Measurements from ENCODE around the gene RCL1. TPM values are rescaled to one million over a fixed set of nuclear protein-coding genes. Genes with fewer than 3 reads are reported as not detected.
A peak's percentile ranks its signal among the peaks of the same experiment; 100 is the strongest.

Gene RCL1
- total RNA-seq, 1 donor from 2014 or later: 28.3 TPM

DNA sequence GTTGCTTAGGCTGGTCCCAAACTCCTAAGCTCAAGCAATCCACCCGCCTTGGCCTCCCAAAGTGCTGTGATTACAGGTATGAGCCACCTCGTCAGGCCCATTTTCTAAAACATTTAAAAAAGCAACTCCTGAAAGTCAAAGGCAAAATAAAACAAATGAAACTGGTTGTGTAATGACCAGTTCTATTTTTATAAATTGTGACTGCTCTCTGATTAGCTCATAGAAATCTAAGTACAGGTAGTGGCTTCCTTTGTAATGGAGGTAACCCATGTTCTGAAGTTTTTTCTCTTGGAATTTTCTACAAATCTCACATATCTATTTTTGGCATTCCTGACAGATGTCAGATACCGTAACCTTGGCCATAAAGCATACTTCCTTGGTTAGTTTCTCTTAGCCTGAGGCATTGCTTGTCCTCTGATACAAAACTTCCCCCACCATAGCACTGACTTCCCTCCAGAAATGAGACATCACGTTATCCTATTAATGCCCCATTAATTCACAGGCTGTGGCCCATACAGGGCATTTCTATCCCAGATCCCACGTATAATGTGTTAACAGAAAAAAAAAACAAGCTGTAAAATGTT, 37.6 kb upstream of the RCL1 start:
- intact Hi-C loops (cut with DNase I): loop anchor here (5.0 kb wide), 1 partner anchor 682 kb away; the partner anchor contains the start of gene PLGRKT
- Histone ChIP-seq H3K27ac (no peak overlapping the region), H3K9me3 (no peaks in the 10 kb centered on the region), H3K36me3 (no peaks in the 10 kb centered on the region), H3K4me3 (no peak overlapping the region), H3K27me3 (no peaks in the 10 kb centered on the region), H3K4me1 (no peaks in the 10 kb centered on the region)
- TF ChIP-seq, protein P1, sequence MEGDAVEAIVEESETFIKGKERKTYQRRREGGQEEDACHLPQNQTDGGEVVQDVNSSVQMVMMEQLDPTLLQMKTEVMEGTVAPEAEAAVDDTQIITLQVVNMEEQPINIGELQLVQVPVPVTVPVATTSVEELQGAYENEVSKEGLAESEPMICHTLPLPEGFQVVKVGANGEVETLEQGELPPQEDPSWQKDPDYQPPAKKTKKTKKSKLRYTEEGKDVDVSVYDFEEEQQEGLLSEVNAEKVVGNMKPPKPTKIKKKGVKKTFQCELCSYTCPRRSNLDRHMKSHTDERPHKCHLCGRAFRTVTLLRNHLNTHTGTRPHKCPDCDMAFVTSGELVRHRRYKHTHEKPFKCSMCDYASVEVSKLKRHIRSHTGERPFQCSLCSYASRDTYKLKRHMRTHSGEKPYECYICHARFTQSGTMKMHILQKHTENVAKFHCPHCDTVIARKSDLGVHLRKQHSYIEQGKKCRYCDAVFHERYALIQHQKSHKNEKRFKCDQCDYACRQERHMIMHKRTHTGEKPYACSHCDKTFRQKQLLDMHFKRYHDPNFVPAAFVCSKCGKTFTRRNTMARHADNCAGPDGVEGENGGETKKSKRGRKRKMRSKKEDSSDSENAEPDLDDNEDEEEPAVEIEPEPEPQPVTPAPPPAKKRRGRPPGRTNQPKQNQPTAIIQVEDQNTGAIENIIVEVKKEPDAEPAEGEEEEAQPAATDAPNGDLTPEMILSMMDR (IDR thresholded peaks at IDR 0.05): no peak
- no peak for DNase-seq (ENCODE audit: low spot score in 2 of 2)

DNA sequence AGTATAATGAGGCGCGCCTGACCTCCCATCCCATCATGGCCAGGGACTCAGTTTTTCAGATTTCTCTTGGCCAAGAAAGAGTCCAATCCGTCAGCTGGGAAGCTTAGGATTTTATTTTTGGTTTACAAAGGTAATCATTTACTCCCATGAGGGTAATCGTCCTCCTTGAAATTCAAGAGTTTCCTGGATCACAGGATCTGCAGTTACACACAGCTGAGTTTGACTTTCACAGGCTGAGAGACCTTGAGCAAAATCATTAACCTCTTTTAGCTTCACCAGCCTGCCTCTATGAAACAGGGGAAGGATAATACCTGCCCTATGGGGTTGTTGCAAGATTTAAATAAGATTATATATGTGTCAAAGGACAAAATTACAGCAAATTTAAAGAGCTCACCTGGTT, 36.3 kb upstream of the RCL1 start:
- no peak for DNase-seq (ENCODE audit: low spot score in 2 of 2)
- H3K27me3 ChIP-seq: no peaks in the 10 kb centered on the region
- intact Hi-C loops (cut with DNase I): loop anchor here (5.0 kb wide), 1 partner anchor 681 kb away; the partner anchor contains the start of gene PLGRKT
- TF ChIP-seq, protein P1 (IDR thresholded peaks at IDR 0.05): no peak
- H3K4me3 ChIP-seq: no peak overlapping the region
- H3K36me3 ChIP-seq: no peaks in the 10 kb centered on the region
- H3K9me3 ChIP-seq: no peaks in the 10 kb centered on the region
- no peaks in the 10 kb centered on the region for H3K4me1 ChIP-seq
- no peak overlapping the region for H3K27ac ChIP-seq

DNA sequence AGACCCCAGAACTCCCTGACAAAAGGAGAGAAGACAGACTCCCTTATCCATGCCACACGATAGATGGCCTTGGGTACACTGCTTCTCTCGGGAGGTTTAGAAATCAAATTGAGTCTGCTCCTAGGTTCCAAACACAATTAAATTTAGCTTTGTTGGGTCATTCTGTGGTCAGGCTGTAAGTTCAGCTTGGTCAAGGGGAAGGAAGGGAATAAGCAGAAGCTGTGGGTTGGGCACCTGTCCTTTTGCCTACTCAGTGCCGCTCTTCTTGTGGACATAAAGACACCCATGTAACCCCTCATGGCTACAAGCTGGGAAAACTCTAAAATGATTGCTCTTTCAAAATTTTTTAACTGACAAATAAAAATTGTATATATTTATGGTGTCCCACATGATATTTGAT, 32.6 kb upstream of the RCL1 start:
- Histone ChIP-seq H3K27ac (no peak overlapping the region), H3K4me3 (no peak overlapping the region), H3K36me3 (no peaks in the 10 kb centered on the region), H3K4me1 (peaks cover 0 to 2% of the 10 kb centered on the region in 2 donors), H3K9me3 (no peaks in the 10 kb centered on the region), H3K27me3 (no peaks in the 10 kb centered on the region)
- intact Hi-C loops (cut with DNase I): loop anchor here (10.0 kb wide), 2 partner anchors 305 to 505 kb away; no protein-coding TSS in a partner anchor
- DNase-seq (ENCODE audit: low spot score in 2 of 2): no peak
- TF ChIP-seq, protein P1 (IDR thresholded peaks at IDR 0.05): no peak

DNA sequence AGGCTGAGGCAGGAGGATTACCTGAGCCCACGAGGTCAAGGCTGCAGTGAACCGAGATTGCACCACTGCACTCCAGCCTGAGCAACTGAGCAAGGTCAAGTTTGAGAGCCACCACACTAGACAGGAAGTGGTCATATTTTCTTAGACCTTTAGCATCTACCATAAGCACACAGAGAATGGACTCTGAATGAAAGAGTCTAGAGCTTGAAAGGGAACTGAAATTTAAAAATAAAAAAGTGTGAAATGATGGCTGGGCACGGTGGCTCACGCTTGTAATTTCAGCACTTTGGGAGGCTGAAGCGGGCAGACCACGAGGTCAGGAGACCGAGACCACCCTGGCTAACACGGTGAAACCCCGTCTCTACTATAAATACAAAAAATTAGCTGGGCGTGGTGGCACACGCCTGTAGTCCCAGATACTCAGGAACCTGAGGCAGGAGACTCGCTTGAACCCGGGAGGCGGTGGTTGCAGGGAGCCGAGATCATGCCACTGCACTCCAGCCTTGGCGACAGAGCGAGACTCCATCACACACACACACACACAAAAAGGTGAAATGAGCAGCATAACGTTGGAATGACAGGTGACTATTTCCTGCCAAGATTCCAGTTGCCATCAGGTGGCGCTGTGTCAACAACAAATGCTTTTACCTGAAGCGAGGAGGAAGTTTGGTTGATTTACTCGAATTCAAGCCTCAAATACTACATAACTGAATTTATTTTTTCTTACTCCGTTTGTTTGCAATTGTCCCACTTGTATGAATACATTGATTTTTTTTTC, 30.4 kb upstream of the RCL1 start:
- H3K4me3 ChIP-seq: peak overlapping the region; percentile 37 to 38
- H3K36me3 ChIP-seq: no peaks in the 10 kb centered on the region
- H3K4me1 ChIP-seq: peaks cover 0 to 2% of the 10 kb centered on the region in 2 donors
- no peaks in the 10 kb centered on the region for H3K9me3 ChIP-seq
- intact Hi-C loops (cut with DNase I): loop anchor here (2.0 to 10.0 kb wide), 3 partner anchors 31 to 503 kb away; partner anchors contain the start of gene RCL1
- H3K27ac ChIP-seq: peak overlapping the region; percentile 9 to 36
- TF ChIP-seq, protein P1 (IDR thresholded peaks at IDR 0.05): peak; percentile 72 to 78 (median 78)
- H3K27me3 ChIP-seq: no peaks in the 10 kb centered on the region
- DNase-seq (ENCODE audit: low spot score in 2 of 2): peak in 1 of 2 donors; percentile 86

DNA sequence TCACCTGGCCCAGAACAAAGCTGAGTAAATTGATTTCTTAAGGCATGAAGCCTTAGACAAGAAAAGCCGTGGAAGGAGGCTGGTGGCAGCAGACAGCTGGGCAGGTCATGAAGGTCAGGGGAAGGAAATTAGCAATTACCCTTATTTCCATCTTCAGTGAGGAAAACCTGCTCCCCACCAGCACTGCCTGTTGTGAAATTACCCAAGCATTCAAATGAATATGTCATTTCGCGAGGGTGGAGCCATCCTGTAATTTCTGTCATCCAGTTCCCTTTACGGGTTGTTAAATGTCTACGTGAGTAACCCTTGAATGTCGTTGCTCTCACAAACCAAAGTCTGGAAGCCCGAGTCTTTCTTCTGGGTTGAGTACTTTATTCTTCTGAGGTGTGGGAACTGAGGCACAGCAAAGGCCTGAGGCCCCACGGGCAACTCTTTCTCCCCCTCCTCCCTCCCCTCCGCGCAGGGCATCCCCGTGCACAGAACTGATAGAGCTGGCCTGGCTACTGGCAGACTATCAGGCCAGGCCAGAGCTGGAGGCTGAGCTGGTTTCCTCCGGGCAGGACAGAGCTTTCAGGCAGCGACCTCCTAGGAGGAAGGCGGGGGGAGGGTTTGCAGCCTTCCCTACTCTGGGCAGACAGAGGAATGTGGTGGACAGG, 29.7 kb upstream of the RCL1 start:
- Histone ChIP-seq H3K4me3 (peak overlapping the region; percentile 37 to 38), H3K4me1 (peaks cover 0 to 2% of the 10 kb centered on the region in 2 donors), H3K36me3 (no peaks in the 10 kb centered on the region), H3K27ac (peak overlapping the region; percentile 9 to 36), H3K27me3 (no peaks in the 10 kb centered on the region), H3K9me3 (no peaks in the 10 kb centered on the region)
- TF ChIP-seq, protein P1 (IDR thresholded peaks at IDR 0.05): no peak
- intact Hi-C loops (cut with DNase I): loop anchor here (1.0 to 10.0 kb wide), 4 partner anchors 30 to 502 kb away; partner anchors contain the start of gene RCL1
- DNase-seq (ENCODE audit: low spot score in 2 of 2): peak in 1 of 2 donors; percentile 70
